Measurements from ENCODE around the gene FZR1.

DNA sequence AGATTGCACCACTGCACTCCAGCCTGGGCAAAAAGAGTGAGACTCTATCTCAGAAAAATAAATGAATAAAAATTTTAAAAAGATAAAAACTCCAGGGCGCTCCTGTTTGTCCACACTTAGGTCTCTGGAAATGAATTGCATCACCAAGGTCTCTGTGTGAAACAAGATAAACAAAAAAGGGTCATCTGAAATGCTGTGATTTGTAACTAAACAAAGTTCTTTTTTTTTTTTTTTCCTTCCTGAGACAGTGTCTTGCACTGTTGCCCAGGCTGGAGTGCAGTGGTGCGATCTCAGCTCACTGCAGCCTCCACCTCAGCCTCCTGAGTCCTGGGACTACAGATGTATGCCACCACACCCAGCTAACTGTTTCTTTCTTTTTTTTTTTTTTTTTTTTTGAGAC, 11.5 kb downstream of the FZR1 start:
- TF ChIP-seq, protein P1, sequence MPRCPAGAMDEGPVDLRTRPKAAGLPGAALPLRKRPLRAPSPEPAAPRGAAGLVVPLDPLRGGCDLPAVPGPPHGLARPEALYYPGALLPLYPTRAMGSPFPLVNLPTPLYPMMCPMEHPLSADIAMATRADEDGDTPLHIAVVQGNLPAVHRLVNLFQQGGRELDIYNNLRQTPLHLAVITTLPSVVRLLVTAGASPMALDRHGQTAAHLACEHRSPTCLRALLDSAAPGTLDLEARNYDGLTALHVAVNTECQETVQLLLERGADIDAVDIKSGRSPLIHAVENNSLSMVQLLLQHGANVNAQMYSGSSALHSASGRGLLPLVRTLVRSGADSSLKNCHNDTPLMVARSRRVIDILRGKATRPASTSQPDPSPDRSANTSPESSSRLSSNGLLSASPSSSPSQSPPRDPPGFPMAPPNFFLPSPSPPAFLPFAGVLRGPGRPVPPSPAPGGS (IDR thresholded peaks at IDR 0.05): no peak
- TF ChIP-seq, protein P2, sequence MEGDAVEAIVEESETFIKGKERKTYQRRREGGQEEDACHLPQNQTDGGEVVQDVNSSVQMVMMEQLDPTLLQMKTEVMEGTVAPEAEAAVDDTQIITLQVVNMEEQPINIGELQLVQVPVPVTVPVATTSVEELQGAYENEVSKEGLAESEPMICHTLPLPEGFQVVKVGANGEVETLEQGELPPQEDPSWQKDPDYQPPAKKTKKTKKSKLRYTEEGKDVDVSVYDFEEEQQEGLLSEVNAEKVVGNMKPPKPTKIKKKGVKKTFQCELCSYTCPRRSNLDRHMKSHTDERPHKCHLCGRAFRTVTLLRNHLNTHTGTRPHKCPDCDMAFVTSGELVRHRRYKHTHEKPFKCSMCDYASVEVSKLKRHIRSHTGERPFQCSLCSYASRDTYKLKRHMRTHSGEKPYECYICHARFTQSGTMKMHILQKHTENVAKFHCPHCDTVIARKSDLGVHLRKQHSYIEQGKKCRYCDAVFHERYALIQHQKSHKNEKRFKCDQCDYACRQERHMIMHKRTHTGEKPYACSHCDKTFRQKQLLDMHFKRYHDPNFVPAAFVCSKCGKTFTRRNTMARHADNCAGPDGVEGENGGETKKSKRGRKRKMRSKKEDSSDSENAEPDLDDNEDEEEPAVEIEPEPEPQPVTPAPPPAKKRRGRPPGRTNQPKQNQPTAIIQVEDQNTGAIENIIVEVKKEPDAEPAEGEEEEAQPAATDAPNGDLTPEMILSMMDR (IDR thresholded peaks at IDR 0.05): no peak
- TF ChIP-seq, protein P3, sequence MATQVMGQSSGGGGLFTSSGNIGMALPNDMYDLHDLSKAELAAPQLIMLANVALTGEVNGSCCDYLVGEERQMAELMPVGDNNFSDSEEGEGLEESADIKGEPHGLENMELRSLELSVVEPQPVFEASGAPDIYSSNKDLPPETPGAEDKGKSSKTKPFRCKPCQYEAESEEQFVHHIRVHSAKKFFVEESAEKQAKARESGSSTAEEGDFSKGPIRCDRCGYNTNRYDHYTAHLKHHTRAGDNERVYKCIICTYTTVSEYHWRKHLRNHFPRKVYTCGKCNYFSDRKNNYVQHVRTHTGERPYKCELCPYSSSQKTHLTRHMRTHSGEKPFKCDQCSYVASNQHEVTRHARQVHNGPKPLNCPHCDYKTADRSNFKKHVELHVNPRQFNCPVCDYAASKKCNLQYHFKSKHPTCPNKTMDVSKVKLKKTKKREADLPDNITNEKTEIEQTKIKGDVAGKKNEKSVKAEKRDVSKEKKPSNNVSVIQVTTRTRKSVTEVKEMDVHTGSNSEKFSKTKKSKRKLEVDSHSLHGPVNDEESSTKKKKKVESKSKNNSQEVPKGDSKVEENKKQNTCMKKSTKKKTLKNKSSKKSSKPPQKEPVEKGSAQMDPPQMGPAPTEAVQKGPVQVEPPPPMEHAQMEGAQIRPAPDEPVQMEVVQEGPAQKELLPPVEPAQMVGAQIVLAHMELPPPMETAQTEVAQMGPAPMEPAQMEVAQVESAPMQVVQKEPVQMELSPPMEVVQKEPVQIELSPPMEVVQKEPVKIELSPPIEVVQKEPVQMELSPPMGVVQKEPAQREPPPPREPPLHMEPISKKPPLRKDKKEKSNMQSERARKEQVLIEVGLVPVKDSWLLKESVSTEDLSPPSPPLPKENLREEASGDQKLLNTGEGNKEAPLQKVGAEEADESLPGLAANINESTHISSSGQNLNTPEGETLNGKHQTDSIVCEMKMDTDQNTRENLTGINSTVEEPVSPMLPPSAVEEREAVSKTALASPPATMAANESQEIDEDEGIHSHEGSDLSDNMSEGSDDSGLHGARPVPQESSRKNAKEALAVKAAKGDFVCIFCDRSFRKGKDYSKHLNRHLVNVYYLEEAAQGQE (IDR thresholded peaks at IDR 0.05): no peak
- TF ChIP-seq POLR2A (IDR thresholded peaks at IDR 0.05; ENCODE audit: low read length) (no peak), PHF8 (IDR thresholded peaks at IDR 0.05; ENCODE audit: borderline replicate concordance, low read depth) (no peak), RAD21 (conservative IDR thresholded peaks at IDR 0.05 in 1 of 2, IDR thresholded peaks at IDR 0.05 in 1 of 2) (no peak), EHMT2 (IDR thresholded peaks at IDR 0.05; ENCODE audit: low read depth) (no peak), EP300 (IDR thresholded peaks at IDR 0.05) (no peak), ESRRA (IDR thresholded peaks at IDR 0.05; ENCODE audit: borderline replicate concordance, low read length) (no peak), JUNB (IDR thresholded peaks at IDR 0.05) (no peak), POLR2AphosphoS2 (conservative IDR thresholded peaks at IDR 0.05; ENCODE audit: low read length) (no peak), SMC3 (IDR thresholded peaks at IDR 0.05) (no peak), CEBPB (IDR thresholded peaks at IDR 0.05) (no peak), FOSL2 (IDR thresholded peaks at IDR 0.05) (no peak), FOSL2 (CRISPR knock-in tag; IDR thresholded peaks at IDR 0.05) (no peak)

Data from A549 (cell line).